IPS DF 4.7 (cell line): ENCODE measurements around the gene CRY2.

ENCODE experiments used
- DNase-seq: peaks from one replicate; pipeline ENCODE4 v3.0.0-alpha.2; 2013; ENCODE audit warnings: low spot score; ENCODE audit errors: extremely low read depth

Gene CRY2

GRCh38 chr11:45917623-45918330 lies 70.5 kb downstream of the CRY2 start, which contains the start of gene PEX16:
TSS of gene PEX16 (minus strand) at chr11:45917877. CDS start at chr11:45917811, 66 bp downstream.
- peak; percentile 83 for DNase-seq

GRCh38 chr11:45918331-45918941 lies 71.2 kb downstream of the CRY2 start:
- no peak for DNase-seq

GRCh38 chr11:45918962-45919675 lies 71.8 kb downstream of the CRY2 start:
- DNase-seq, result no peak

GRCh38 chr11:45919806-45920530 lies 72.7 kb downstream of the CRY2 start:
- DNase-seq, result no peak

- no peak for DNase-seq
These were observed 73.5 kb downstream of the CRY2 start for GRCh38 chr11:45920531-45921477.

GRCh38 chr11:45921561-45922424 lies 74.5 kb downstream of the CRY2 start:
- DNase-seq, result no peak

- DNase-seq, result no peak
These were observed 75.3 kb downstream of the CRY2 start, which contains the start of gene LARGE2 for GRCh38 chr11:45922425-45923082. TSS of gene LARGE2 (plus strand) at chr11:45922656. CDS start at chr11:45922883, 227 bp downstream.

- no peak for DNase-seq
These were observed 77.0 kb downstream of the CRY2 start for GRCh38 chr11:45924036-45924915.

GRCh38 chr11:45924927-45925326 lies 77.7 kb downstream of the CRY2 start:
- DNase-seq, result no peak

GRCh38 chr11:45925550-45925949 lies 78.3 kb downstream of the CRY2 start:
- DNase-seq, result no peak

GRCh38 chr11:45926001-45926401 lies 78.7 kb downstream of the CRY2 start:
- no peak for DNase-seq

GRCh38 chr11:45926536-45927331 lies 79.5 kb downstream of the CRY2 start:
- no peak for DNase-seq

GRCh38 chr11:45927332-45927683 lies 80.0 kb downstream of the CRY2 start:
- no peak for DNase-seq

- no peak for DNase-seq
These were observed 80.6 kb downstream of the CRY2 start for GRCh38 chr11:45927684-45928413.

- no peak for DNase-seq
These were observed 81.4 kb downstream of the CRY2 start for GRCh38 chr11:45928535-45929215.

- DNase-seq, result no peak
These were observed 82.3 kb downstream of the CRY2 start for GRCh38 chr11:45929486-45930030.
